GM21576 (cell line): ENCODE measurements around the gene GFRAL.

Experiments used
- ATAC-seq: cut with Tn5 transposase; IDR thresholded peaks from one replicate; pipeline ENCODE4 v1.9.1; 2021; ENCODE audit warnings: mild to moderate bottlenecking, moderate library complexity; ENCODE audit not compliant: unreplicated experiment

GFRAL gene

GRCh38 chr6:55433446-55434130 lies 106.3 kb downstream of the GFRAL start:
- no peak for ATAC-seq

GRCh38 chr6:55437141-55437540 lies 109.9 kb downstream of the GFRAL start:
- no peak for ATAC-seq

- no peak for ATAC-seq
Observed at GRCh38 chr6:55438203-55438602, 110.9 kb downstream of the GFRAL start.

- no peak for ATAC-seq
Observed at GRCh38 chr6:55443238-55444134, 116.2 kb downstream of the GFRAL start.

- peak; percentile 49 for ATAC-seq
Observed at GRCh38 chr6:55445648-55446204, 118.5 kb downstream of the GFRAL start.

DNA sequence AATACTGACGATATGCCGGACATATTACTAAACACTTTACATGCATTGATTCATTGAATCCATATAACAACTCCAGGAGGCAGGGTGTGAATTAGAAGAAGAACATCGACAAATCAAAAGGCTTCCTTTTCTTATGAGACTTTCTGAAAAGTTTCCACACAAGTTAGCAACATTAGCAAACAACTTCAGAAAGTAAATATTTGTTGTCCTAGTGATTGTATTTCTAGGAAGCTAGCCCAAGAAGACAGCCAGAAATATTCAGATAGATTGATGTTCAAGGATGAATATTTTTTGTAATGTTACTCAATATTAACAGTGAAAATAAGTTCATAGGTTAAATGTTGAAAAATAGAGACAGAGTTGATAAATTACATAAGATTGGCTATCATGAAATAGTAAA lies 120.6 kb downstream of the GFRAL start:
- no peak for ATAC-seq

DNA sequence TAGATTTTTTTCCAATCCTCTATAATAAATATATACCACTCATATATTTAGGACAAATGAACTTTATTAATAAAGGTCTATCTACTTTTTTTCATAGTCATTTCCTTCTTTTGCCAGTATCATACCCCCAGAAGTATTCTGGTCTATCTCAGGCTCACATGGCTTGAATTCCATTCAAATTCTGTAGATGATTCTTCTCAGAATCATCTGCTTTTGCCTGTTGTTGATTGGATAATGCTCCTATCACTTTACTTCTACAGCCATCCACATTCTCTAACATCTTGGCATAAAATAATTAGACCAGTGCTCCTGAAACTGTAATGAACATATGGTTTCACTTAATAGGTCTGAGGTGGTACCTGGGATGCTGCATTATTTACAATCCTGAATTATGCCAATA lies 121.2 kb downstream of the GFRAL start:
- ATAC-seq = no peak

GRCh38 chr6:55449225-55449624 lies 122.0 kb downstream of the GFRAL start:
- no peak for ATAC-seq

DNA sequence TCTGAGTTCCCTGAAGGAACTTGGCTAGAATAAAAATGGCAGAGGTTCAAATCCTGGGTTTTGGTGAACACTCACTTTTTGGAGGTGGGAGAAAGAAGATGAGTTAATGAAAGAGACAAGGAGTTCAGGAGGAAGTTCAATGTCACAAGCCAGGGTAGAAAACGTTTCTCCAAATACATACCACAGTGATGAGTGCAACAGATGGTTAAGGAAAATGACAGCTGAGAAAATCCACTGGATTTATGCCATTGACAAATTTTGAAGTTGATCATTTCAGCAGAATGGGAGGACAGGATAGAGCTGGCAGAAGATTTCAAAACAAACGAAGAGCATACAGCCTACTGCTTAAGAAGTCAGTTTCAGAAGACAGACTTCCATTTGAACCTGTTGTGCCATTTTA lies 122.7 kb downstream of the GFRAL start:
- no peak for ATAC-seq
